Stimulated activated memory B cell treated with anti-CD40 and anti-IgM and Interleukin-4, amounts not matched to agents 10 μg/mL and 1 μg/mL and 100 μg/mL, for 72 hours (primary cell): Measurements from ENCODE around the gene GRIA1.

Source experiments
- ATAC-seq: fragments of 150-1000 bp; cut with Tn5 transposase; 2 replicates; pipeline ENCODE4 v1.10.0; 2021
- H3K27ac Mint-ChIP-seq: one replicate; pipeline ENCODE4 v1.8.0; 2022; ENCODE audit warnings: mild to moderate bottlenecking, mixed read lengths
- H3K27me3 Mint-ChIP-seq: one replicate; pipeline ENCODE4 v1.8.0; 2022; ENCODE audit warnings: mixed read lengths
- H3K36me3 Mint-ChIP-seq: one replicate; pipeline ENCODE4 v1.8.0; 2022; ENCODE audit warnings: mixed read lengths
- H3K4me1 Mint-ChIP-seq: one replicate; pipeline ENCODE4 v1.8.0; 2022; ENCODE audit warnings: mixed read lengths
- H3K4me3 Mint-ChIP-seq: one replicate; pipeline ENCODE4 v1.8.0; 2022; ENCODE audit warnings: mild to moderate bottlenecking, moderate library complexity, mixed read lengths
- H3K9me3 Mint-ChIP-seq: one replicate; pipeline ENCODE4 v1.8.0; 2022; ENCODE audit warnings: mixed read lengths

Gene GRIA1

DNA sequence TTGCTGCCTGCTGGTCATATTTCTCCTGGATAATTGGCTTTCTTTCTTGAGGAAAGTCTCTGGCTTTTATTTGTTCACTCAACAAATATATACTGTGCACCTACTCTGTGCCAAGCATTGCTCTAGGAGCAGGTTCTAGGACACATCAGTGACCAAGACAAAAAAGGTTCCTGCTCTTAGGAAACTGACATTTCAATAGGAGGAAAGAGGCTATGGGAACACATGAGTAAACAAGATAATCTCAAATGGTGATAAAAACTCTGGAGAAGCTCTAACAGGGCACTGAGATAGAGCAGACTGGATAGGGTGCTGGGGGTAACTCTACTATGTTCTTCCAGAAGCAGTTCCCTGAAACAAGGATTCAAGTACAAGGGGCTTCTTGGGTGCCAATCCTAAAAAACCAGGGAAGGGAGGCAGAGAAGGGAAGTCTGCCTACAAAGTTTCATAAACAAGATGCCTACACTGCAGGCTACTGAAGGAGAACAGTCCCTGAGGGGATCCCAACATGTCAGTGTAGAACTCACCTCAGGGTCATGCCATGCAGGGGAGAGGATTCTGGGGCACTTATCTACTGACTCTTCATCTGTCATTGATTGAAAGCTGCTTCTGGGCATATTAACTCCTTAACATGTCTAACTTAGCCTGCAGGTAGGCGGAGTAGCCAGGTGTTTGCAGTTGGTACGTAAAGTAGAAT, 181.3 kb downstream of the GRIA1 start:
- Mint-ChIP-seq H3K9me3 (no peaks in the 10 kb centered on the region), H3K36me3 (no peaks in the 10 kb centered on the region), H3K4me3 (no peak overlapping the region), H3K27ac (no peak overlapping the region), H3K27me3 (no peaks in the 10 kb centered on the region), H3K4me1 (no peaks in the 10 kb centered on the region)
- no peak for ATAC-seq

DNA sequence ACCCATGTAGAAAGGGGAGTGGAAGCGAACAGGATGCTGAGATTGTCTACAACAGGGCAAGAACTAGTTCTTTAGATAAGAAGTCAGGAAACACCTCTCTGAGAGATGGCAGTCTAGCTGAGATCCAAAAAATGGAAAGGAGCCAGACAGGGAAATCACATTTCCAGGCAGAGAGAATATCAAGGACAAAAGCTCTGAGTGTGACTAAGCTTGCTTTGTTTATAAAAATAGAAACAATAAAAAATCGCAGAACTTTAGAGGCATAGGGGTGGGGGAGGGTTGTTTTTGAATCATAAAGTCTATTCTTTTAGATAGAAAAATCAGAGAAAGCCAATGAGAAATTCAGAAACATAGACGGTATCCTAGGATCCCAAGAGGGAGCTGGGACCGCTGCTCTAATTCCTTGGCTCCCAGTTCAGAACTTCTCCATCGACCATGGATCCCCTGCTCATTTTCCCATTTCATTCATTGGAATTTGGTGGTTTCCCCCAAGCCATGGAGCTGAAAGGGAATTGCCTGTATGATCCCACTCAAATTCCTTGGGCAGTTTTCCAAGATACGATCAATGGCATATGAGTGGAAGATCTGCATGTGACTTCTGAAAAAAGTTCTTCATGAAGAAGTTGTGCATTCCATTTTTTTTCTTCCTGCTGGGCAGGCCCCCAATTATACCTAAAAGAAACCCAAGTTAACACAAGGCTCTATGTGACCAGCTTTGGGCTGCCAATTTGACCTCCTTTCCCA, 182.0 kb downstream of the GRIA1 start:
- Mint-ChIP-seq H3K36me3 (no peaks in the 10 kb centered on the region), H3K27ac (no peak overlapping the region), H3K9me3 (no peaks in the 10 kb centered on the region)

DNA sequence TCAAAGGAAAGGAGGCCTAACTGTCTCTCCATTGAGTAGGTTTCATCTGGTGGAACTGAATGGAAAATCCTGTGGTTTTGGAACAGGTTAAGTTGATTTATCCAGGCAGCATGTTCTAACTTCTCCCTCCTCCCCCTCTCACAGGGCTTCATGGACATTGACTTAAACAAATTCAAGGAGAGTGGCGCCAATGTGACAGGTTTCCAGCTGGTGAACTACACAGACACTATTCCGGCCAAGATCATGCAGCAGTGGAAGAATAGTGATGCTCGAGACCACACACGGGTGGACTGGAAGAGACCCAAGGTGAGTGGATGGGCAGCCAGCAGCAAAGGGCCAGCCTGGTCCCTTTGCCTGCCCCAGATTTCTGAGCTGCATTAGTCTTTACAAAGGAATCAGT, 183.9 kb downstream of the GRIA1 start:
- Mint-ChIP-seq H3K27me3 (no peaks in the 10 kb centered on the region), H3K4me1 (no peaks in the 10 kb centered on the region), H3K36me3 (no peaks in the 10 kb centered on the region), H3K27ac (no peak overlapping the region), H3K4me3 (no peak overlapping the region), H3K9me3 (no peaks in the 10 kb centered on the region)
- no peak for ATAC-seq

More for the DNA sequence above, 182.0 kb downstream of the GRIA1 start:
- Mint-ChIP-seq H3K4me3 (no peak overlapping the region), H3K27me3 (no peaks in the 10 kb centered on the region), H3K4me1 (no peaks in the 10 kb centered on the region)
- no peak for ATAC-seq

DNA sequence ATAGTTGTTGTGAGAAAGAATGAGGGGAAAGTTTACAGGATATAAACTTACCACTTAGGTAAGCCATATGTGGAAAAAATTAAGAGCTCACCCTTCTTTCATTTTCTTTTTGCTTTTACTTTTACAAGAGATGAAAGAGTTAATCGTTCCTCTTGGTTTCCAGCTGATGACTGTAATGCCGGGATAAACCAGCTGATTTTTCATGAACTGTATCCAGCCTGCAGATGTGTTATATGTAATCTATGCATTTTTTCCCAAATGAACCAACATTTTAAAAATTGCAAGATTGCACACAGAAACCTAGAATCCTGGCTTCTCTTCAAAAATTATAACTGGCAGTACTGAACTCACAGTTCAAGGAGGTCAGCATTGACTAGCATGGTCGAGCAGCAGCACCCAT, 185.9 kb downstream of the GRIA1 start:
- H3K27me3 Mint-ChIP-seq, result peaks cover 8% of the 10 kb centered on the region
- H3K27ac Mint-ChIP-seq, result no peak overlapping the region
- no peak overlapping the region for H3K4me3 Mint-ChIP-seq
- H3K36me3 Mint-ChIP-seq, result no peaks in the 10 kb centered on the region
- no peak for ATAC-seq
- H3K9me3 Mint-ChIP-seq, result peaks cover 3% of the 10 kb centered on the region
- no peaks in the 10 kb centered on the region for H3K4me1 Mint-ChIP-seq

DNA sequence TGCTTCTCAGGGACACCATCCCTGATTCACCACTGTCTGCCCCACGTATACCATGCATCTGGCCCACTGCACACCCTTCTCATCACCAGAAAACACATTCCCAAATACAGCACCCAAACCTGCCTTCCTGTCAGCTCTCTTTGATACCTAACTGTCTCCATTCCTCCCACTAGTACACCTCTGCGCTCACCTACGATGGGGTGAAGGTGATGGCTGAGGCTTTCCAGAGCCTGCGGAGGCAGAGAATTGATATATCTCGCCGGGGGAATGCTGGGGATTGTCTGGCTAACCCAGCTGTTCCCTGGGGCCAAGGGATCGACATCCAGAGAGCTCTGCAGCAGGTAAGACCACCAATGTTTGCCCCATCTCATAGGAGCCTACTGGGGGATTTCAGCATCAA, 186.4 kb downstream of the GRIA1 start:
- H3K36me3 Mint-ChIP-seq, result no peaks in the 10 kb centered on the region
- H3K27me3 Mint-ChIP-seq, result peaks cover 8% of the 10 kb centered on the region
- no peaks in the 10 kb centered on the region for H3K4me1 Mint-ChIP-seq
- H3K4me3 Mint-ChIP-seq, result no peak overlapping the region
- ATAC-seq, result no peak
- no peak overlapping the region for H3K27ac Mint-ChIP-seq
- H3K9me3 Mint-ChIP-seq, result peaks cover 3% of the 10 kb centered on the region

DNA sequence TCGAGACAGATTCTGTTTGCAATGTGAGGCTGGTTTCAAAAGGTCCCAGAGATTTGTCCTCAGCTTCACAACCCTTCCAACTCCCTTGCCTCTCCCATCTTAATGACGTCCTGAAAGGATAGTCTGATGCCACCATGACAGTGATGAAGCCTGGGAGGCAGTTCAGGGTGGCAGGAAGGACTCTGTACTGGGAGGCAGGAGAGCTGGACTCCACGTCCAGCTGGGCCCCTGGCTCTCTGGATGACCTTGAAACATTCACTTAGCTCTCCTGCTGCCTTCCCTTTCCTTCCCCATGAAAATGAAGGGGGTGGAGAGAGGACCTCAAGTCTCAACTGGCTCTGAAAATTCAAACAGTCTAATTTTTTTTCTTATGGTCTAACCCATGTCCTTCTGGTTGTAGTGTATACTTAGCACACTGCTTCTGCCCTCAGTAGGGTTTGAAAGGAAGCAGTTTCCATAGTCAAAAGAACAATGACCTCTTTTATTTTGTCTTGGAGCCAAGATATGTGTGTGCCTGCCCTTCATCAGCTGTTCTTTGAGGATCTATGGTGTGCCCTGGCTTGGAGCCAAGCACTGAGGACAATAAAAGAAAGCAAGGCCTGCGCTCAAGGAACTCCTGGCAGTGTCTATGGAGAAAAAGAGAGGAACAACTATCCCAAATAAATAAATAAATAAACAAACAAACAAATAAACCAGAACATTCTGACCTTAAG, 188.3 kb downstream of the GRIA1 start:
- no peak for ATAC-seq
- Mint-ChIP-seq H3K4me3 (no peak overlapping the region), H3K4me1 (no peaks in the 10 kb centered on the region), H3K27me3 (peaks cover 8% of the 10 kb centered on the region), H3K9me3 (peaks cover 3% of the 10 kb centered on the region), H3K27ac (no peak overlapping the region), H3K36me3 (no peaks in the 10 kb centered on the region)

DNA sequence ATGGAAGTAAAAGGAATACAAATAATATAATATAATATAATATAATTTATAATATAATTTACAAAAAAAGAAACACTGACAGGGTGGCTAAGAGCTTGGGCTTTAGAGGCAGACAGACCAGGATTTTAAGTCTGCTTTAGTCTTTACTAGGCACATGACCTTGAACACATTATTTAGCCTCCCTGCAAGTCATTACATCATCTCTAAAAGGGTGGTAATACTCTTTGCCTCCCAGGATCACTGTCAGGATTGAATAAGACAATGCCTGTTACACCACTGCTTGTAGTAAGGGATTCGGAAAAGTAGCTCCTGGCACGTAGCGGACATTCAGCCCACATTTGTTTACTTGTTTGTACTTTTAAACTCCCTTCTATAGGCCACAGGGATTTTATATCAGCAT, 199.8 kb downstream of the GRIA1 start:
- no peak overlapping the region for H3K4me3 Mint-ChIP-seq
- no peaks in the 10 kb centered on the region for H3K4me1 Mint-ChIP-seq
- no peak for ATAC-seq
- no peaks in the 10 kb centered on the region for H3K27me3 Mint-ChIP-seq
- no peaks in the 10 kb centered on the region for H3K36me3 Mint-ChIP-seq
- no peaks in the 10 kb centered on the region for H3K9me3 Mint-ChIP-seq
- no peak overlapping the region for H3K27ac Mint-ChIP-seq

DNA sequence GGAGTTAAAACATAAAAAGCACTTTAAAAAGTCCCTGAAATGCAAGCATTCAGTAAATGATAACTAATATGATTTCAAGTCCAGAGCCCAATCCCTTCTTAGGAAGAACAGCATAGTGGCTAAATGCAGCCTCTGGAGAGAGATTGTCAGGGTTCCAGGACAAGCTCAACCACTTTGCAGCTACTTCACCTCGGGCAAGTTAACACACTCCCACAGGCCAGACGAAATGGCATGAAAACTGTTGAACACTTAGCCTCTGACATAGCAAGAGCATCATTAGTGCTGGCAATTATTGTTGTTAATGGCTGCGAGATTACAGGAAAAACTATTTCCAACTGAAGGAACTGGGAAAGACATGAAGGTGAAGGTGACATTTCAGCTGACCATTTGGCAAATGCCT, 205.8 kb downstream of the GRIA1 start:
- Mint-ChIP-seq H3K27me3 (no peaks in the 10 kb centered on the region), H3K9me3 (peaks cover 3% of the 10 kb centered on the region), H3K36me3 (no peaks in the 10 kb centered on the region), H3K4me1 (no peaks in the 10 kb centered on the region), H3K27ac (no peak overlapping the region), H3K4me3 (no peak overlapping the region)
- no peak for ATAC-seq

DNA sequence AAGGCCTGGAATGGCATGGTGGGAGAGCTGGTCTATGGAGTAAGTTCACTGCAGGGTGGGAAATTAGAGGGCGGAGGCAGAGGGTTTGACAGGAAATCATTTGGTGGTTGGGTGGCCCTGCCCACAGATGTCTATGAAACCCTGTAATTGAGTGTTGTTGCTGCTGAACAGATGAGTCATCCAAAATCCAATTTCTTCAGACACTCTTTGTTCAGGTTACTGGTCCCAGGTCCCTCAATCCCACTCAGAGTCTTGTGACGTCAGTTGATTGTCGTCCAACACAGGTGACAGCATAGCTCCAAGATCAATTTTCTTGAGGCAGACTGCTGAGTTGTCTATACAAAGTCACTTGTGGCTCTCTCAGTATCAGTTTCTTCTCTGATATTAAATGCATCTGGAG, 208.6 kb downstream of the GRIA1 start:
- Mint-ChIP-seq H3K27ac (no peak overlapping the region), H3K27me3 (no peaks in the 10 kb centered on the region), H3K4me1 (no peaks in the 10 kb centered on the region), H3K9me3 (peaks cover 3% of the 10 kb centered on the region), H3K36me3 (no peaks in the 10 kb centered on the region), H3K4me3 (no peak overlapping the region)
- no peak for ATAC-seq

- Mint-ChIP-seq H3K4me3 (no peak overlapping the region), H3K27me3 (no peaks in the 10 kb centered on the region), H3K27ac (no peak overlapping the region), H3K36me3 (no peaks in the 10 kb centered on the region), H3K9me3 (peaks cover 3% of the 10 kb centered on the region), H3K4me1 (no peaks in the 10 kb centered on the region)
- ATAC-seq, result no peak
Observed at GRCh38 chr5:153700940-153701339, 210.5 kb downstream of the GRIA1 start.

GRCh38 chr5:153702265-153702664, 211.8 kb downstream of the GRIA1 start:
- Mint-ChIP-seq H3K27ac (no peak overlapping the region), H3K9me3 (peaks cover 3% of the 10 kb centered on the region), H3K27me3 (no peaks in the 10 kb centered on the region), H3K36me3 (no peaks in the 10 kb centered on the region), H3K4me3 (no peak overlapping the region), H3K4me1 (no peaks in the 10 kb centered on the region)
- no peak for ATAC-seq

DNA sequence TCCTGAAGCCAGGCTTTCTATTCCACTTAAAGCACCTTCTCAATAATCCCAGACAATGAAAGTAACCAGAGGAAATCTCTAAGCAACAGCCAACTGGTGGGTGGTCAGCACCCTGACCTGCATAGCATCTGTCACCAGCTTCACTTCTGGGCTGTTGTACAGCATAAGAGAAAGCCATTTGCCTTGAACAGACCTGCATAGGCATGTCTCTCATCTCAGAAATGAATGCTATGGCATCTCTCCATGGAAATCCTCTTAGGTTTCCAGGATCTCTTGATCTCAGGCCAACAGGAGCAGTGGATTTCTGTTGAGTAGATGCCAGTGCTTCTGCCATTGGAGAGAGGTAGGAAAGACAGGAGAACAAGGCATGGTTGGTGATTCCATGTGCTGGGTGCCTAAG, 213.6 kb downstream of the GRIA1 start:
- no peak for ATAC-seq

DNA sequence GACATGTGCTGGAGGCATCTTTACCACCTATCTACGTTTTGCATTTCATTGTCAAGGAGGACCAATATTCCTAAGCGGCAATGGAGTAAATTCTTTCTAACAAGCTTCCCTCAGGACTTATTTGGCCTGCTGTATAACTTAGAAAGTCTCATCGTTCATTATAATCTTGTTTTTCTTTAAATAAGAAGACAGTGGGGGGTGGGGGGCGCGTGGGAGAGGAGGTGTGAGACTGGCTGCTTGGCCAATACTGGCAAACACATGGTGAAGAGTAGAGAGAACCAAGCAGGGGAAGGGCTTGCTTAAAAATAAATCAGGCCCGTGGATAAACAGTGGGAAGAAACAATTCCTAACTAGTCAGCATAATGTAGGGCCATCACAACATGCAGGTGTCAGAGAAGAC, 217.2 kb downstream of the GRIA1 start:
- Mint-ChIP-seq H3K9me3 (peaks cover 3% of the 10 kb centered on the region), H3K27me3 (no peaks in the 10 kb centered on the region), H3K36me3 (no peaks in the 10 kb centered on the region), H3K27ac (no peak overlapping the region), H3K4me1 (no peaks in the 10 kb centered on the region), H3K4me3 (no peak overlapping the region)
- no peak for ATAC-seq

More for the DNA sequence above, 213.6 kb downstream of the GRIA1 start:
- no peak overlapping the region for H3K4me3 Mint-ChIP-seq
- no peak overlapping the region for H3K27ac Mint-ChIP-seq
- no peaks in the 10 kb centered on the region for H3K4me1 Mint-ChIP-seq
- H3K27me3 Mint-ChIP-seq, result no peaks in the 10 kb centered on the region
- H3K9me3 Mint-ChIP-seq, result peaks cover 3% of the 10 kb centered on the region
- H3K36me3 Mint-ChIP-seq, result no peaks in the 10 kb centered on the region

GRCh38 chr5:153711755-153712154, 221.3 kb downstream of the GRIA1 start:
- Mint-ChIP-seq H3K4me3 (no peak overlapping the region), H3K27me3 (no peaks in the 10 kb centered on the region)

GRCh38 chr5:153712946-153713345, 222.5 kb downstream of the GRIA1 start:
- ATAC-seq, result no peak
- H3K36me3 Mint-ChIP-seq, result no peaks in the 10 kb centered on the region
- peaks cover 12% of the 10 kb centered on the region for H3K9me3 Mint-ChIP-seq
- H3K27ac Mint-ChIP-seq, result no peak overlapping the region
- no peak overlapping the region for H3K4me3 Mint-ChIP-seq
- H3K4me1 Mint-ChIP-seq, result no peaks in the 10 kb centered on the region
- H3K27me3 Mint-ChIP-seq, result no peaks in the 10 kb centered on the region

More at GRCh38 chr5:153711755-153712154, 221.3 kb downstream of the GRIA1 start:
- Mint-ChIP-seq H3K27ac (no peak overlapping the region), H3K9me3 (peaks cover 7% of the 10 kb centered on the region), H3K4me1 (no peaks in the 10 kb centered on the region), H3K36me3 (no peaks in the 10 kb centered on the region)
- ATAC-seq, result no peak

GRCh38 chr5:153713943-153714342, 223.5 kb downstream of the GRIA1 start:
- H3K27me3 Mint-ChIP-seq, result no peaks in the 10 kb centered on the region
- H3K9me3 Mint-ChIP-seq, result peaks cover 12% of the 10 kb centered on the region
- no peaks in the 10 kb centered on the region for H3K36me3 Mint-ChIP-seq
- ATAC-seq, result no peak
- H3K27ac Mint-ChIP-seq, result no peak overlapping the region
- H3K4me1 Mint-ChIP-seq, result no peaks in the 10 kb centered on the region
- no peak overlapping the region for H3K4me3 Mint-ChIP-seq
